ENCODE results near the gene AUNIP. TPM values are rescaled to one million over a fixed set of nuclear protein-coding genes. Genes with fewer than 3 reads are reported as not detected.

AUNIP gene
- polyA plus RNA-seq, 3 donors, result 0.08 to 0.34 (median 0.22) TPM

GRCh38 chr1:25804244-25804963 lies 54.9 kb downstream of the AUNIP start:
- 67 to 83% (median 69%) methylated on average over 10 of the region's 10 CpGs for WGBS, 3 donors
- no peak overlapping the region for H3K27ac ChIP-seq (ENCODE audit: low read depth, low read length)

DNA sequence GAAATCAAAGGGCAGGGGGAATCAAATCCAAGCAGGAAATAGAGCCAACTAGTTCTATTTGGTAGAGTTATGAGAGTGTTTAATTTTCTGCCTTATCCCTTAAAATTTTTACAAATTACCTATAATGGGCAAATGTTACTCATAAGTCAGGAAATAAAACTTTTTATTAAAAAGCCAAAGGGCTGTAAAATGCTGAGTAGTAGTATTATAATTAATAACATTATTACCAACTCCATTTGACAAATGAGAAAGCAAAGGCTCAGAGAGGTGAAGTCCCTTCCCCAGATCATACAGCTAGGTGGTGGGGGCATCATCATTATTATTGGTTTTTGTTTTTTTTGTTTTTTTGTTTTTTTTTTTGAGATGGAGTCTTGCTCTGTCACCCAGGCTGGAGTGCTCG lies 55.9 kb downstream of the AUNIP start:
- WGBS, 3 donors, result 95 to 100% (median 100%) methylated on average over 1 of the region's 1 CpG
- no peak overlapping the region for H3K27ac ChIP-seq (ENCODE audit: low read depth, low read length)

GRCh38 chr1:25802915-25803314 lies 56.3 kb downstream of the AUNIP start:
- 60 to 82% (median 63%) methylated on average over 6 of the region's 6 CpGs for WGBS, 3 donors

DNA sequence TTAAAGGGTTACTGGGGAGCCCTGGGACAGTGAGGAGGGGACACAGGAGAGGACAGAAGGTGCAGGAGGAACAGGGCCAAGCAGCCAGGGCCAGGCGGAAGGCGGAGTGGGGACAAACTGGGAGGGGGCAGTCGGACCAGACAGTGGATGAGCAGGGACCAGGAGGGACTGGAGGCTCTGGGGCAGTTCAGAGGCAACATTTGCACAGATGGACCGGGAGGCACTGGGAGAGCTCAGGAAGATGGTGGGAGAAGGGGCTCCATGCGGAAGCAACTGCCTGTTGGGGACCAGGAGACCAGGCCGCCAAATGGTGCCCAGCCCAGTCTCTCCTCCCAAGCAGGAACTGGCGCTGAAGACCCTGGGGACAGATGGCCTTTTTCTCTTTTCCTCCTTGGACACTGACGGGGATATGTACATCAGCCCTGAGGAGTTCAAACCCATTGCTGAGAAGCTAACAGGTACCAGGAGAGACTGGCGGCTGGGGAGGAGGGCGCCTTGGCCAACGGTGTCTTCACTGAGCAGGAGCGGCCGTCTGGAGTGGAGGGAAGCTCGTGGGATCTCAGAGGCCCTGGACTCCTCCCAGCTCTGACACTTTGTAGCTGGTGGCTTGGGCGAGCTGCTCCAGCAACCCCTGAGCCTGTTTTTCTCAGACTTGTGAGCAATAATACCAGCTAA lies 58.4 kb downstream of the AUNIP start:
- WGBS, 3 donors, result 54 to 56% (median 54%) methylated on average over 14 to 15 of the region's 15 CpGs

More at GRCh38 chr1:25802915-25803314, 56.3 kb downstream of the AUNIP start:
- H3K27ac ChIP-seq (ENCODE audit: low read depth, low read length), result no peak overlapping the region

DNA sequence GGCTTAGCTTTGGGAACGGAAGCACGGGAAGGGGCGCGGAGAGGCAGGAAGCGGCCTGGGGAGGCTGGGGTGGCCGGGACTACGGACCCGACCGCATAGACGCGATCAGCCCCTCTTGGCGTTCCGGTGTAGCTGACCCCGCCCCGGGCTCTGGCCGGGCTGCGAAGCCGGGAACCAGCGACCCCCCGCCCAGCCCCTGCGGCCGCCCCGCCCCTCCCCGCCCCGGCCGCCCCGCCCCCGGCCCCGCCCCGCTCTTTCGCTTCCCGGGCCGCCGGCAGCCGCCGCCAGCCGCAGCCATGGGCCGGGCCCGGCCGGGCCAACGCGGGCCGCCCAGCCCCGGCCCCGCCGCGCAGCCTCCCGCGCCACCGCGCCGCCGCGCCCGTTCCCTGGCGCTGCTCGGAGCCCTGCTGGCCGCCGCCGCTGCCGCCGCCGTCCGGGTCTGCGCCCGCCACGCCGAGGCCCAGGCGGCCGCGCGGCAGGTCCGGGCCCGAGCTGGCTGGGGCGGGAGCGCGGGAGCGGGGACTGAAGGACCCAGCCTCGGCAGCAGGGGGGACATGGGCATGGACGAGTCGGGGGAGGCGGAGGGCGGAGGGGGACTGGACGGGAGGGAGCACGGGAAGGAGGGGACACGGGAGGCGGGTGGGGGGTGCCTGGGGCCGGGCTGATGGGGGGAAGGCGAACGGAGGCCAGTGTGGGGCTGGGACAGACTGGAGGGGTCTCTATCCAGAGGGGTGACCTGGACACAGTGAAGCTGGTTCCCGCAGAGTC lies 59.1 kb downstream of the AUNIP start, which contains the start of gene SELENON:
TSS of gene SELENON (plus strand) at position 259 of the 768 bp plus-strand sequence. CDS start at position 297, 38 bp downstream.
- WGBS, 3 donors, result 0 to 1% (median 1%) methylated on average over 26 to 90 of the region's 91 CpGs
- peak within 1 kb of the TSS; percentile 60 for H3K27ac ChIP-seq (ENCODE audit: low read depth, low read length)

More for the DNA sequence above, 58.4 kb downstream of the AUNIP start:
- H3K27ac ChIP-seq (ENCODE audit: low read depth, low read length), result peak overlapping the region; percentile 26

GRCh38 chr1:25799352-25799934 lies 59.8 kb downstream of the AUNIP start:
- H3K27ac ChIP-seq (ENCODE audit: low read depth, low read length), result peak overlapping the region; percentile 60
- WGBS, 3 donors, result 27 to 39% (median 27%) methylated on average over 12 of the region's 12 CpGs

- H3K27ac ChIP-seq (ENCODE audit: low read depth, low read length), result no peak overlapping the region
- WGBS, 3 donors, result 77 to 83% (median 81%) methylated on average over 8 of the region's 8 CpGs
Observed at GRCh38 chr1:25798666-25799351, 60.4 kb downstream of the AUNIP start.

DNA sequence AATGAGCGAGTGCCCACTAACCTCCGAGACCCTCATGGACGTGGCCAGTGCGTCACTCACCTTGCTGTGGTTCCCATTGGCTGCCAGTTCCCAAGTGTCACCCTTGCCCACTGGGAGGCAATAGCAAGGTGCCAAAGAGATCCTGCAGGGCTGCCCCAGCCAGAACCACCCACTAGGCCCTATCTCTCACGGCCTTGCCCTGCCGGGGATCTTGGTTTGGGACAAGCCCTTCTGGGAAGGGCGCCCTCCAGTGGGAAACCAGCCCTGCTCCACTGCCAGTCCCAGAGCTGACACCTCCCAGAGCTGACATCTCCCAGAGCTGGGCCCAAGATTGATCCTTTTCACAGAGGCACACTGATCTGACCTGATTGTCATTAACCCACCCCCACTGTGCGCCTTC lies 61.3 kb downstream of the AUNIP start:
- WGBS, 3 donors, result 55 to 86% (median 86%) methylated on average over 8 of the region's 8 CpGs
- no peak overlapping the region for H3K27ac ChIP-seq (ENCODE audit: low read depth, low read length)

- H3K27ac ChIP-seq (ENCODE audit: low read depth, low read length), result no peak overlapping the region
- WGBS, 3 donors, result 7 to 13% (median 11%) methylated on average over 6 to 19 of the region's 19 CpGs
Observed at GRCh38 chr1:25796811-25797458, 62.3 kb downstream of the AUNIP start.

DNA sequence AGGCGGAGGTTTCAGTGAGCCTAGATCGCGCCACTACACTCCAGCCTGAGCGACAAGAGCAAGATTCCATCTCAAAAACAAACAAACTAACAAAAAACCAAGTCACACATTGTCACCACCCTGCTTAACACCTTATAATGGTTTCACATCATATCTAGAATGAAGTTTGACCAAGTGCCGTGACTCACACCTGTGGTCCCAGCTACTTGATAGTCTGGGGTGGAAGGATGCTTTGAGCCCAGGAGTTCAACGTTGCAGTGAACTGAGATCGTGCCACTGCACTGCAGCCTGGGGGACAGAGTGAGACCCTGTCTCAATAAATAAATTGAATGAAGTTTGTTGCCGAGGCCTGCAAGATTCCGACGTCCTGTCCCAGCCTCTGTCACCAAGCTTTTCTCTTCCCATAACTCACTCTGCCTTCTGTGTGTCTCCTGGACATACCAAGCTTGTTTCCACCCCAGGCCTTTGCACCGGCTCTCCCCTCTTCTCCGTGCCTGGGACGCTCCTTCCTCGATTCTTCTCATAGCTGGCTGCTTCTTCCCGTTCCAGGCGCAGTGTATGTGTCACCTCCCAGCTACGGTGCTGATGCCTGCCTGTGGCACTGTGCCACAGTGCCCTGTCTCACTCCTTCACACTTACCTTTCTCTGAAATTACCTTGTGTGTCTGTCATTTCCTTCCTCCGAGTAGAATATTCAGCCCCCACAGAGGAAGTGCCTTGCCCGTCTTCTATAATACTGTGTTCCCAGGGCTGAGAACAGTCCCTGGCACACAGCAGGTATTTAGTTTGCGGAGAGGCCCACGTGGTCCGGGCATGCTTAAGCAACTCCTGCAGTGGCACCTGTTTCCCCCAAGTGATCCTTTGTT lies 63.1 kb downstream of the AUNIP start:
- WGBS, 3 donors, result 61 to 75% (median 71%) methylated on average over 22 of the region's 22 CpGs
- H3K27ac ChIP-seq (ENCODE audit: low read depth, low read length), result no peak overlapping the region

DNA sequence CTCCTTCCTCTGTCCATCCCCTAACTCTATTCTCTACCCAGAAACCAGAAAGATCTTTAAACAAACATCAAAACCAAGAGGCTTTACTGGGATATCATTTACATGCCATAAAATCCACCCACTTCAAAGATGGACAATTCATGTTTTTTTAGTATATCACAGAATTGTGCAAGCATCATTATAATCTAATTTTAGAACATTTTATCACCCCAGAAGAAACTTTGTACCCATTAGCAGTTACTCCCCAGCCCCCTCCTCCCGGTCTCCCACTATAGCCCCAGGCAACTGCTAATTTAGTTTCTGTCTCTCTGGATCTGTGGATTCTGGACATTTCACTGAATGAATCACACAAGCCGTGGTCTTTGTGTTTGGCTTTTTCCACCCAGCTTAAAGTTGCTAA lies 64.0 kb downstream of the AUNIP start:
- WGBS, 3 donors, result 86 to 89% (median 88%) methylated on average over 2 of the region's 2 CpGs

GRCh38 chr1:25794325-25794724 lies 64.9 kb downstream of the AUNIP start:
- WGBS, 3 donors, result 55 to 69% (median 67%) methylated on average over 8 of the region's 8 CpGs
- no peak overlapping the region for H3K27ac ChIP-seq (ENCODE audit: low read depth, low read length)

More for the DNA sequence above, 64.0 kb downstream of the AUNIP start:
- H3K27ac ChIP-seq (ENCODE audit: low read depth, low read length), result no peak overlapping the region

- no peak overlapping the region for H3K27ac ChIP-seq (ENCODE audit: low read depth, low read length)
- WGBS, 3 donors, result 64 to 79% (median 70%) methylated on average over 7 of the region's 7 CpGs
Observed at GRCh38 chr1:25793585-25794170, 65.6 kb downstream of the AUNIP start.

- WGBS, 3 donors, result 53 to 66% (median 63%) methylated on average over 4 of the region's 4 CpGs
- no peak overlapping the region for H3K27ac ChIP-seq (ENCODE audit: low read depth, low read length)
Observed at GRCh38 chr1:25792115-25792514, 67.1 kb downstream of the AUNIP start.

DNA sequence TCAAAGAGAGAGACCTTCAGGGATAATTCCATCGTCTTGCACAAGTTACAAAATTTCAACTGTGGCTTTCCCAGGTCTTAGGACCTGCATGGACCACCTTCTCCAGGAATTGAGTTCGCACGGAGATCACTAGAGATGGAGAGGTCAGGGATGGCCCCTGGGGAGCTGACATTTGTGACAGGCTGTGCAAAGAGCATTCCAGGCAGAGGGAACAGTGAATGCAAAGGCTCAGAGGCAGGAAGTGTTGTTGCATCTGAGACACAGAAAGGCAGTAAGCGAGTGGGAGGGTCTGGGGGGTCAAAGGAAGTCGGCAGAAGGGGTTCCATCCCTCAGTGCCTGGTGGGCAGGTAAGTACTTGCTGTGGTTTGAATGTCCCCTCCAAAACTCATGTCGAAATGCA lies 68.8 kb downstream of the AUNIP start:
- WGBS, 3 donors, result 87 to 89% (median 89%) methylated on average over 6 of the region's 6 CpGs

GRCh38 chr1:25787760-25788166 lies 71.5 kb downstream of the AUNIP start:
- 85 to 90% (median 89%) methylated on average over 5 of the region's 5 CpGs for WGBS, 3 donors
- no peak overlapping the region for H3K27ac ChIP-seq (ENCODE audit: low read depth, low read length)

More for the DNA sequence above, 68.8 kb downstream of the AUNIP start:
- no peak overlapping the region for H3K27ac ChIP-seq (ENCODE audit: low read depth, low read length)
